Stimulated activated CD4-positive, alpha-beta T cell treated with anti-CD3 and anti-CD28 coated beads, Interleukin-2, amount 100 ng/mL, for 24 hours (primary cell): Measurements from ENCODE around the gene GDPD5.
A peak's percentile ranks its signal among the peaks of the same experiment; 100 is the strongest.

Experiments
- DNase-seq, 2 donors: peaks; one replicate each; pipeline ENCODE4 v3.0.0-alpha.2; 2020

GDPD5 gene, protein sequence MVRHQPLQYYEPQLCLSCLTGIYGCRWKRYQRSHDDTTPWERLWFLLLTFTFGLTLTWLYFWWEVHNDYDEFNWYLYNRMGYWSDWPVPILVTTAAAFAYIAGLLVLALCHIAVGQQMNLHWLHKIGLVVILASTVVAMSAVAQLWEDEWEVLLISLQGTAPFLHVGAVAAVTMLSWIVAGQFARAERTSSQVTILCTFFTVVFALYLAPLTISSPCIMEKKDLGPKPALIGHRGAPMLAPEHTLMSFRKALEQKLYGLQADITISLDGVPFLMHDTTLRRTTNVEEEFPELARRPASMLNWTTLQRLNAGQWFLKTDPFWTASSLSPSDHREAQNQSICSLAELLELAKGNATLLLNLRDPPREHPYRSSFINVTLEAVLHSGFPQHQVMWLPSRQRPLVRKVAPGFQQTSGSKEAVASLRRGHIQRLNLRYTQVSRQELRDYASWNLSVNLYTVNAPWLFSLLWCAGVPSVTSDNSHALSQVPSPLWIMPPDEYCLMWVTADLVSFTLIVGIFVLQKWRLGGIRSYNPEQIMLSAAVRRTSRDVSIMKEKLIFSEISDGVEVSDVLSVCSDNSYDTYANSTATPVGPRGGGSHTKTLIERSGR

DNA sequence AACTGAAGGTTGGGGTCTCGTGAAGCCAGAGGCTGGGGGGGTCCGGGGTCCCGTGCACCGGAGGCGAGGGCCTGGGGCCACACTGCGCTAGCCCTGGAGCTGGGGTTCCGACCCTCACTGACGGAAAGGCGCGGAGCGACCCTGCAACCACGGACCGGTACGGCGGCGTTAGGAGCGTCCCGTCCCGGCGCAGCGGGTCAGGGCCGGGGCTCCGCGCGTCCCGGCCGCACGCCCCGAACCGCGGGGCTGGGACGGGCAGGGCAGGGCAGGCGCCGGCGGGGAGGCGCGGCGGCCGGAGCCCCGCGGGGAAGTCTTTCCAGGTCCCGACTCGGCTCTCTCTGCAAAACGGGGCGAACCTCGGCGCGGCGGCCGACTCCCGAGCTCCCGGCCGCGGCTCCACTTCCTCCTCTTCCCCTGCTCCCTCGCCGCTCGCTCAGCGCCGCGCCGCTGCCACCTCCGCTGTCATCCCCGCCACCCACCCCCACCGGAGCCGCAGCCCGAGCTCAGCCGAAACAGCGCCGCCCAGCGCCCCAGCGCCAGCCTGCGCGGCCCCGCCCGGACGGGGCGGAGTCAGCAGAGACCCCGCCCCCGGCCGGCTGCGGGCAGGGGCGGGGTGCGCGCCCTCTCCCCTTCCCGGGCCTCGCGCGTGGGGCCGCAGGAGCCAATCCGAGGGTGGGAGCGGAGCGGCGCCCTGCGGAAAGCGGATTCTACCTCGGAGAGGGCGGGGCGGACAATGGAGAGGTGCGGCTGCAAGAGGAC lies at the start of gene GDPD5:
Gene GDPD5 (minus strand): TSS at position 509 of the 759 bp plus-strand sequence. CDS start 48,206 bp downstream, outside the sequence.
- DNase-seq, result peak; percentile 84 to 88

DNA sequence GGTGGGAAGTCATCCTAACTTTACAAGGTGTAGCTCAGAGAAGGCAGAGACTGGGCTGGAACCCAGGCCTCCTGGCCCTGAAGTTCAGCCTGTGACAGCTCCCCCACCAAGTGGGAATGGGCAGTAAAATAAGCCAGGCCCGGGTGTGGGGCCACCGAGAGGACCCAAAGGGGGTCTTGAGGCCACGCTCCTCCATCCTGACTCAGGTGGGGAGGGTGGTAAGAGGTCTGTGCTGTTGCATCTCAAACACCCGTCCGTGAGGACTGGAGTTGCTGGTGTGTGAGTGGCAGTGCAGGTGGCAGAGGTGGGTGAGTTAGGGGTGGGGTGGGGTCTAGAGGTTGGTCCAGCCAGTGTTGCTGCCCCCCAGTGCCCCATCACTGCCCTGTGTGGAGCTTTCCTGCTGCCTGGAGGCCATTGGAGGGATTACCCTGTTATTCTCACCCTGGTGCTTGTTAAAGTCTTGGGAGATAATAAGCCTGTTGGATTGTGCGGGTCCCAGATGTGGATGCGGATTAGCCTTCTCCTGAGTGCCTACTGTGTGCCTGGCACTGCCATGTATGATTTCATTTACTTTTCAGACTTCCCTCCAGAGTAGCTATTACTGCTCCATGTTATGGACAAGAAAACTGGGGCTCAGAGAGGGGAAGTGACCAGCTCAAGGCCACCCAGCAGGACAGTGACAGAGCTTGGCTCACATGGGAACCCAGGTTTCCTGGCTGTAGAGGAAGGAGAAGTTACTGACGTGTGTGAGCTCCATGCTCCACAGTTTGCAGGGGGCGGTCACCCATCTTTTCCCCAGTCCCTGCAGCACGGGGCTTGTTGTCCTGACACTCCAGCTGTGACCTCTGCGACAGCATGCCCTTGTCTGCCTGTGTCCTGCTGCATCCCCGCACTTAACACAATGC lies 49.2 kb upstream of the GDPD5 start:
- no peak for DNase-seq

DNA sequence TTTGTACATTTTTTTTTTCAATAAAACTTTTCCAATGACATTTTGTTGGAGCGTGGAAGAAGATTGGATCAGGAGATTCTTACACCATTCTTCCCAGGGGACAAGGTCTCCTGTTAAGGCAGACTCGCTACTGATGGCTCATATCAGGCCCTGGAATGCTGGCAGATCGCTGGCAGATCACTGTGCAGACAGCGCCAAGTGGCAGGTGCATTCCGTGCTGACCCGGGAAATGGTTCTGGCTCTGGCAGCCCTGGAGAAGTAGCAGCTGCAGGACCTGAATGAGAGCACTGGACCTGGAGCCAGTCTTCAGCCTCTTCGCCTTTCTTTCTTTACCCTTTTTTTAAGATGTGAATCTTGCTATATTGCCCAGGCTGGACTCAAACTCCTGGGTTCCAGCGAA lies 47.0 kb upstream of the GDPD5 start:
- no peak for DNase-seq

- DNase-seq, result no peak
Observed at GRCh38 chr11:75571625-75572024, 45.9 kb upstream of the GDPD5 start.

DNA sequence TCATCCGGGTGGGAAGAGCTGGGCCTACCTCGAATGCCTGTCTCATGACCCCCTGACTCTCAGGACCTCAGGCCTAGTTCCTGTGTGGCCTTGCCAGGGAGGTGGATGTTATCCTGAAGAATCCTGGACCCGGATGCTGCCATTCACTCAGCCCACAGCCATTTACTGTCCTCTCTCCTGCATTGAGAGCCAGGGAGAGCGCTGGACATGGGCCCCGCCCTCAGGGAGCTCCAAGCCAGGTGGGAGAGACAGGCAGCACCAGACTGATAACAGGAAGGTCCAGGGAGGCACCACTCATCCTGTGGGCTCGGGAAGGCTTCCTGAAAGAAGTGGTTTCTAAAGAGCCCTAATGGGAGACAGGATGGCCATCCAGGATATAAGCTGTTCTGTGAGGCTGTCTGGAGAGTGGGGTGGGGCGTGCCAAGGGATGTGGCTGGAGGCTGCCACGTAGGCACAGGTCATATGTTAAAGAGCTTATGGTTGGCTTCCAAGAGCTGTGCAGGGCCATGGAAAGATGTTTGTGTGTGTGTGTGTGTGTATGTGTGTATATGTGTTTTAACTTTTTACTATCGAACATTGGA lies 44.9 kb upstream of the GDPD5 start:
- no peak for DNase-seq

DNA sequence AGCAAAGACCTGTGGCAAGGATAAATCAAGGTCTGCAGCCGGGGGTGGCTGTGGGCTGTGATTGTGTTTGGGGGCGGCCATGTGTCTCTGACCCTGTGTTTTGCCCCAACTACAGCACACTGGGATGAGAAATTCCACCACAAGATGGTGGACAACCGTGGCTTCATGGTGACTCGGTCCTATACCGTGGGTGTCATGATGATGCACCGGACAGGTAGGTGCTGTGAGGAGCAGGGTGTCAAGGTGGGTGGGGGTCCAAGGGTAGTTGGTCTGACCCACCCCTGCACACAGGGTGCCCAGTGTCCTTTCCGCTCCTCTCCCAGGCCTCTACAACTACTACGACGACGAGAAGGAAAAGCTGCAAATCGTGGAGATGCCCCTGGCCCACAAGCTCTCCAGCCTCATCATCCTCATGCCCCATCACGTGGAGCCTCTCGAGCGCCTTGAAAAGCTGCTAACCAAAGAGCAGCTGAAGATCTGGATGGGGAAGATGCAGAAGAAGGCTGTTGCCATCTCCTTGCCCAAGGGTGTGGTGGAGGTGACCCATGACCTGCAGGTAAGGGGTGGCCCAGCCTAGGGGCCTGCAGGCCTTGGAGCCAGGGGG lies 43.0 kb upstream of the GDPD5 start:
- no peak for DNase-seq

DNA sequence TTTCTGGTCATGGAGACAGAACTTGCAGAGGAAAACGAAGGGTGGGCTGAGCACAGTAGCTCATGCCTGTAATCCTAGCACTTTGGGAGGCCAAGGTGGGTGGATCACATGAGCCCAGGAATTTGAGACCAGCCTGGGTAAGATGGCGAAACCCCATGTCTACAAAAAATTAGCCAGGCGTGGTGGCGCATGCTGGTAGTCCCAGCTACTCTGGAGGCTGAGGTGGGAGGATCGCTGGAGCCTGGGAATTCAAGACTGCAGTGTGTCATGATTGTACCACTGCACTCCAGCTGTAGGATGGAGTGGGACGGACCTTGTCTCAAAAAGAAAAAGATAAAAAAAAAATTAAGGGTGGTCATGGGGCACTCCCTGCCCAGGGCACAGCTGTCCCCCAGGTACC lies 42.2 kb upstream of the GDPD5 start:
- no peak for DNase-seq

DNA sequence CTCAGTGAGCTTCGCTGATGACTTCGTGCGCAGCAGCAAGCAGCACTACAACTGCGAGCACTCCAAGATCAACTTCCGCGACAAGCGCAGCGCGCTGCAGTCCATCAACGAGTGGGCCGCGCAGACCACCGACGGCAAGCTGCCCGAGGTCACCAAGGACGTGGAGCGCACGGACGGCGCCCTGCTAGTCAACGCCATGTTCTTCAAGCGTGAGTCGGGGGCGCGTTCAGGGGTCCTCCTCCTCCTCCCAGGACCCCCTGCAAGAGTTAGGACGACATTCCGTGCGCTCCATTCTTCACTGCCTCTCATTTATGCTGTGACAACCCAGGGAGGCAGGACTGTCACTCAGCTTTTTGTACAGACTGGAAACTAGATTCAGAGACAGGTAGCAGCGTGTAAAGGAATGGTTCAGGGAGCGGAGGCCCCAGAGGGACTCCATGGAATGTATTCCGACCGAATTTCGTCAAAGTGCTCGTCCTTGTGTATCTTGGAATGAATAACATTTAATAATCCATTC lies 41.1 kb upstream of the GDPD5 start:
- no peak for DNase-seq

GRCh38 chr11:75565916-75566762 lies 40.4 kb upstream of the GDPD5 start:
- DNase-seq, result no peak

- no peak for DNase-seq
Observed at GRCh38 chr11:75565221-75565814, 39.6 kb upstream of the GDPD5 start.

- no peak for DNase-seq
Observed at GRCh38 chr11:75563978-75564552, 38.3 kb upstream of the GDPD5 start.

DNA sequence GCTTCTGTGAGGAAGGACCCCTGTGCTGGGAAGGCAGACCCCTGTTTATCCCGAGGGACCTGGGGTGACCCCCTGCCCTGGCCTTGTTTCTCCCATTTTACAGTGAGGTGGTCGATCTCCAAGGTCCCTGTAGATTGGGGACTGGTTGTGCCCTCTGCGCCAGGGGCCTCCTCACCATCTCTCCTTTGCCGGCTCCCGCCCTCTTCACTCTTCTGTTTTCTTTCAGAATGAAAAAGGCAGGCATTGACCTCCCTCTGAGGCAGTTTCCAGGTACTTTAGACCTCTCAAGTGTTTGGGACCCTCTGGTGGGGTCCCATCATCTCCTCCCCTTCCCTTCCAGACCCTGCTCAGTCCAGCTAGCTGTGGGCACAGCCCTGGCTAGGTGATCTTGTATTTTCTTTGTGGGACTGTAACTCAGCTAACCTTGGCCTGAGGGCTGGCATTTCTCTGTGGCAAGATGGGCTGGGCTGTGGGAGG lies 37.8 kb upstream of the GDPD5 start:
- no peak for DNase-seq

- no peak for DNase-seq
Observed at GRCh38 chr11:75562836-75563484, 37.2 kb upstream of the GDPD5 start.

DNA sequence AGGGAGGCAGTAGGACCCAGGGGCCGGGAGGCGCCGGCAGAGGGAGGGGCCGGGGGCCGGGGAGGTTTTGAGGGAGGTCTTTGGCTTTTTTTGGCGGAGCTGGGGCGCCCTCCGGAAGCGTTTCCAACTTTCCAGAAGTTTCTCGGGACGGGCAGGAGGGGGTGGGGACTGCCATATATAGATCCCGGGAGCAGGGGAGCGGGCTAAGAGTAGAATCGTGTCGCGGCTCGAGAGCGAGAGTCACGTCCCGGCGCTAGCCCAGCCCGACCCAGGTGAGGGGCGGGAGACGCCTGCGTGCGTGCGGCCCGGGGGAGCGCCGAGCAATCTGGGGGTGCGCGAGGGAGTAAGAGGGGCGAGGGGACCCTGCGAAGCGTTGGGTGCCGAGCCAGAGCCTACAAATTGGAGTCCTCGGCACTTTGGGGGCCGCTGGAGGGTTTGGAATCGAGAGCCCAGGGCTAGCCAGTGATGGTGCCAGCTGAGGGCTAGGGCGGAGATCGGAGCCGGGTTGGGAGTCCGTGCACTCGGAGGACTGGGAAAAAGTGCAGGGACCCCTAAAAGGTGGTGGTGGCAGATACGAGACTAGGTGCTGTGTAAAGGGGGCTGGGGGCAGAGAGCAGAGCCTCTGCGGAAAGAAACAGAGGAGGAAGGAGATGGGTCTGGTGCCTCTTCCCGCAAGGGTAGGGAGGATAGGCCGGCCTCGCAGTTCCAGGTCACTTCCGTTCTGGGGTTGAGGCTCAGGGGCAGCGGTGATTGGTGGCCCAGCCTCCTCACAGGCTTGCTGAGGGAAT lies 36.5 kb upstream of the GDPD5 start, which contains the start of gene SERPINH1:
Gene SERPINH1 (plus strand): TSS at position 206 of the 788 bp plus-strand sequence. CDS start 4,097 bp downstream, outside the sequence.
- DNase-seq, result peak; percentile 78 to 82

DNA sequence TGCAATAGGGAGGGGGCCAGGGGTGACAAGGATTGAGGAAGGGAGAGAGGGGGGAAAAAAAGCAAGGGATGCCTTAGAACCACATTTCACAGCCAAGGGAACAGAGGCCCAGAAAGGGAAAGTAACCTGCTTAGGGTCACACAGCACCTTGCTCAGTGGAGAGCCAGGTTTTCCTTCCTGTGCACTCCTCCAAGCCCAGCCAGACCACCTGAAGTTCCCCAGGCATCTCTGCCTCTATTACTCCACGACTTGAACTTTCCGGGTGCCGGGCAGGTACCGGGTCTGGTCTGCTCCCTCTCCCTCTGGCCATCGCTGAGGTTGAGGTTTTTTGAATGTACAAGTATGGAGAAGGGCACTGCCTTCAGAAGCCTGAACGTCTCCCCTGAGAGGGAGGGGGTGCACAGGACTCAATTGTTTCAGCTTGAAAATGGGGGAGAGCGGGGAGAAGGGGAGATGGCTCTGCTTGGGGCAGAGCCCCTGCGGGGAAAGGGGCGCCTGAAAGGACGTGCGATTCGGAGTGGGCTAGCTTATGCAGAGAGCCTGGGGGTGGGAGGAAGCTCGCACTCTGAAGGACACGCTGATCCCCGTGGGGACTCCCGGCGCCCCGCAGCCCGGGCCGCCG lies 35.8 kb upstream of the GDPD5 start:
- DNase-seq, result no peak

DNA sequence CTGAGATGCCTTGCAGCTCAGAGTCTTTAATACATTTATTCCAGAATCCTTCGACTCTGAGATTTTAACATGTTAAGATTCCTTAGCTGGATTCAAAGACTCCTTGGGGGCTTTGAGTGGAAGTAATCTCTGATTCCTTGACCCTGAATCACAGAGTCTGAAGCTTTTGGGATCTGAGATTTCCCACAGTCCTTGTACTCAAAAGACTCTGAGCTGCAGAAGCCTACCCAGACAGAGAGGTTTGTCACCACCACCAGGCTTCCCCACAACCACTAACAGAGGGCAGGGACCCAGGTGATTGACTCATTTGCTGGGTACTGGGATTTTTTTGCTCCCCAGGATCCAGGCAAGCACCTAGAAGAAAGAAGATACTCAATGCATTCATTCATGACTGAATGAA lies 34.9 kb upstream of the GDPD5 start:
- no peak for DNase-seq
